MM.1S (cell line): ENCODE data around the gene PRLHR.

Experiments
- EZH2 ChIP-seq: fragments of 300-600 bp; sonication (generic); optimal IDR thresholded peaks from 2 replicates; pipeline ENCODE3; 2017; ENCODE audit warnings: low read depth, mild to moderate bottlenecking, antibody characterized with exemption, low read length, mixed read lengths
- EZH2phosphoT487 ChIP-seq: fragments of 300-600 bp; sonication (generic); IDR thresholded peaks from 2 replicates; pipeline ENCODE4 v1.6.1; 2018; ENCODE audit warnings: antibody characterized with exemption, low read length
- TF ChIP-seq, protein P1 (sequence below): fragments of 300-600 bp; sonication (generic); IDR thresholded peaks from 2 replicates; pipeline ENCODE4 v1.5.1; 2016; ENCODE audit warnings: antibody characterized with exemption, low read length, mixed read lengths

DNA sequence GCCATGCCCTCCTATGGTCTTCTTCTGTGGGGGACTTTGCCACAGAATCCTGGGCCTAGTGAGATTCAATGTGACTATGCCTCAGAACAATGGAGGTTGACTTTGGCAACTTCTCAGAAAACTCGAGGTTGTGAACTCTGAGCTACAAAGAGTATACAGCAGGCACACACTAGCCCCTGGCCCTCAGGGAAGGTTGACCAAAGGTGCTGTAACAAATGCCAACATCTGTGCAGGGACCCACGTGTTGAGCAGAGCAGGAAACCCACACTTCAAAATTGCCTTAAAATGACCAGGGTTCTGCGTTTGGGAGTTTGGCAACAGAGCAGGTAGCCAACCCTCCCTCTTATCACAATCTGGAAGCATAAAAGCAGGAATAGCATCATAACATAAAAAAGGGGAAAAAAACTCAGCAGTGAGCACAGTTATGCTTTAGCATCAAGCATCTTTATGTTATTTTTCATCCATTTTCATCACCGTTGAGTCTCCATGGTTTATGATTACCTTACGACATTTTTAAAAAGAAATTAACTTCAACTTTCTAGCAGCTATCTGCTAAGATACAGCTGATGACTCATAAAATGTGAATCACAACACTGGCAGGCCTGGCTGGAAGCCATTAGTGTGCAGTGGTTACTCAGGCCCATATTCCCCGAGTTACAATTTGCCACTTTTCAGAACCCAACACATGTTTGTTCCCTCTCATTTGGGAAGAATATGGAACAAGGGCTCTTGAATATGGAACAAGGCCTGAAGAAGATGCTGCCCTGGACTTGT, 11.1 kb downstream of the PRLHR start:
- TF ChIP-seq, protein P1, sequence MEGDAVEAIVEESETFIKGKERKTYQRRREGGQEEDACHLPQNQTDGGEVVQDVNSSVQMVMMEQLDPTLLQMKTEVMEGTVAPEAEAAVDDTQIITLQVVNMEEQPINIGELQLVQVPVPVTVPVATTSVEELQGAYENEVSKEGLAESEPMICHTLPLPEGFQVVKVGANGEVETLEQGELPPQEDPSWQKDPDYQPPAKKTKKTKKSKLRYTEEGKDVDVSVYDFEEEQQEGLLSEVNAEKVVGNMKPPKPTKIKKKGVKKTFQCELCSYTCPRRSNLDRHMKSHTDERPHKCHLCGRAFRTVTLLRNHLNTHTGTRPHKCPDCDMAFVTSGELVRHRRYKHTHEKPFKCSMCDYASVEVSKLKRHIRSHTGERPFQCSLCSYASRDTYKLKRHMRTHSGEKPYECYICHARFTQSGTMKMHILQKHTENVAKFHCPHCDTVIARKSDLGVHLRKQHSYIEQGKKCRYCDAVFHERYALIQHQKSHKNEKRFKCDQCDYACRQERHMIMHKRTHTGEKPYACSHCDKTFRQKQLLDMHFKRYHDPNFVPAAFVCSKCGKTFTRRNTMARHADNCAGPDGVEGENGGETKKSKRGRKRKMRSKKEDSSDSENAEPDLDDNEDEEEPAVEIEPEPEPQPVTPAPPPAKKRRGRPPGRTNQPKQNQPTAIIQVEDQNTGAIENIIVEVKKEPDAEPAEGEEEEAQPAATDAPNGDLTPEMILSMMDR: no peak
- TF ChIP-seq EZH2 (no peak), EZH2phosphoT487 (no peak)
